HG03135 (cell line): ENCODE results near the gene OTOG.

Experiments
- ATAC-seq: cut with Tn5 transposase; IDR thresholded peaks from one replicate; pipeline ENCODE4 v1.9.1; 2021; ENCODE audit warnings: mild to moderate bottlenecking, moderate library complexity; ENCODE audit not compliant: unreplicated experiment

Gene OTOG

DNA sequence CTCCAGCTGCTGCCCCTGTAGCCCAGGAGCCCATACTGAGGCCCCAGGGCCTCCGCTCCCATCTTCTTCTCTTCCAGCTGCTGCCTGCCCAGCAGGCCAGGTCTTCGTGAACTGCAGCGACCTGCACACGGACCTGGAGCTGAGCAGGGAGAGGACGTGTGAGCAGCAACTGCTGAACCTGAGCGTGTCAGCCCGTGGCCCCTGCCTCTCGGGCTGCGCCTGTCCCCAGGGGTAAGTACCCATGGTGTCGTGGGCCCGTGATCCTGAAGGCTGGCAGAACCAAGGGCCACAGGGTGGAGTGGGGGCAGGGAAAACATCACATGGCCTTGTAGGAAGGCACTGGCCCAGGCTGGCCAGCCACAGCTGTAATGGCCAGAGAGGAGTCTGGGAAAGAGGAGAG, 31.2 kb downstream of the OTOG start:
- no peak for ATAC-seq

DNA sequence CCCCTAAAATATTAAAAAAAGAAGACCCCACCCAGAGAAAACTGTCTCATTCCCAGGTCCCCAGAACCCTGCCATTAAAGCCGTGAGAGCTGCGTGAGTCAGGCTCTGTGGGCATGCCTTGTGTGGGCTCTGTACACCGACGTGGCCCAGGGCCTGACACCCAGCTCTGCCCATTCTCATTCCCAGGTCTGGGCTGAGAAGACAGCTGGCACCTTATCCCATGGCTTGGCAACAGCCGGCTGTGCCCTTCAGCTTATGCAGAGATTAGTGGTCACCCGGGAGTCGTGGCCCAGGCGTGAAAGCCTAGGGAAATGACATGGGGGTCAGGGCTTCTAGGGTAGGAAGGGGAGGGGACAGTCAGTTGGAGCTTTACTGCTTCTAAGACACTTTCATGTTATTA, 31.9 kb downstream of the OTOG start:
- no peak for ATAC-seq

DNA sequence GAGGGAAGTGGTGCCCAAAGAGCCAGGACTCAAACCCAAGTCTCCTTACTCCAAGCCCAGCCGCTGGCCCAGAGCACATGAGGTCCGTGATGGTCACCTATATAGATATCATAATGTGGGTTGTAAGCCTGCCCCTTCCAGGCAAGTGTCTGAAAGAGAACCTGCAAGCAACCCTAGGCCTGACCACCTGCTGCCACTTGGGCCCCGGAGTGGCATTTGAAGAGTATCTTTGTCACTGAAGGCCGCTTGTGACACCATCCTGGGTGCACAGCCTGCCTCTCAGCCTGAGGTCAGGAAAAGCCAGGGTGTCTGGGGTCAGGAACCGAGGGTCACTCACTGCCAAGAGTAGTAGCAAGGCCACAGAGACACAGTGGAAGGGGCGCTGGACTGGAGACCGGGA, 32.4 kb downstream of the OTOG start:
- ATAC-seq, result no peak

DNA sequence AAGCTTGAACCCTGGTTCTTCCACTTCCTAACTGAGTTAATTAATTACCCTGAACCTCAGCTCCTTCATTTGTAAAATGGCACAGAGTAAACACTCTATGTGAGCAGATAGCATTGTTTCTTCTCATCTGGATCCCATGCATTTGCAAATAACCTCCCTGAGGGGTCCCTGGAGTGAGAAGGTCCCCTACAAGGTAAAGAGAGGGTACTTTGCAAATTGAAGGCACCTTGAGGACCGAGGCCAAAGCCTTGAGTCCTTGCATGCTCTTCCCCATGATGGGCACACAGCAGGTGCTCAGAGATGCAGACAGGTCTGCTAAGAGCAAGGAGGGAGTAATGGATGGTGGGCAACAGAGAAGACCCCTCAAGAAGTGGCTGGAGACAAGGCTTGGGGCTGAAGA, 33.2 kb downstream of the OTOG start:
- no peak for ATAC-seq

DNA sequence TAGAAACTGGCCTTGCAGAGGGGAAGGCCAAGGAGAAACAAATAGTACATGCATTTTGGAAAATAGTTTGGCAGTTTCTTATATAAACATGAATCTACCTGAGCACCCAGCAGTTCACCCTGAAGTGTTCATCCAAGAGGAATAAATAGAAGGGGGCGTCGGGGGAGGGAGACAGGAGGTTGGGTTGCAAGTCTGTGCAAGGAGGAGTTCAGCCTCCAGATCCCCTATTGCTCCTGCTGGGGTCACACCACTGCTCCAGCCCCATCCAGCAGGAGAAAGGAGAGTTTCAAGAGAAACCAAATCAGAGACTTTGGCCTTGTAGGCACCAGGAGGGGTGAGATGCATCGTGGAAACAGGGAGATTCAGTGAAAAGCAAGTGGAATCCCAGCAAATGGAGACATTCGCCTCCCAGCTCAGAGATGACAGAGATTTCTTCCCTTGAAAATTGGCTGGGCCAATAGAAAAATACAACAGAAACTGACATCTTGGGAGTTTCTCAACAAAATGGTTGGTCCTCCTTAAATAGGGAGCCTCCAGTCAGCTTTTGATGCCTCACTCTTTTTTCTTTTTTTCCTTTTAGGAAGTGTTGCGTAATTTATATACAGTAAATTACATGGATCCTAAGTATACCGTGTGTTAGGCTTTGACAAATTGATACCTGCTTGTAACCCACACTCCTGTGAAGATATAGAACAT, 34.1 kb downstream of the OTOG start:
- ATAC-seq, result no peak

DNA sequence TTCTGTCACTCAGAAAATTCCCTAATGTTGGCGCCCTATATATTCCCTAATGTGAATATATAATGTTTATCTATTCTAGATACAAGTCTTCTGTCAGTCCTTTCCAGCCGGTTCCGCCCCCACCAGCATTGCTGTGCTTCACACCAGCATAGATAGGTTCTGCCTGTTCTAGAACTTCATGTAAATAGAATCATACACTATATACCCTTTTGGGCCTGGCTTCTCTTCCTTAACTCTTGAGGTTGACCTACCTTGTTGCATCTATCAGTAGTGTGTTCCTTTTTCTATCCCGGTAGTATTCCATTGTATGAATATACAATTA, 34.6 kb downstream of the OTOG start:
- no peak for ATAC-seq

DNA sequence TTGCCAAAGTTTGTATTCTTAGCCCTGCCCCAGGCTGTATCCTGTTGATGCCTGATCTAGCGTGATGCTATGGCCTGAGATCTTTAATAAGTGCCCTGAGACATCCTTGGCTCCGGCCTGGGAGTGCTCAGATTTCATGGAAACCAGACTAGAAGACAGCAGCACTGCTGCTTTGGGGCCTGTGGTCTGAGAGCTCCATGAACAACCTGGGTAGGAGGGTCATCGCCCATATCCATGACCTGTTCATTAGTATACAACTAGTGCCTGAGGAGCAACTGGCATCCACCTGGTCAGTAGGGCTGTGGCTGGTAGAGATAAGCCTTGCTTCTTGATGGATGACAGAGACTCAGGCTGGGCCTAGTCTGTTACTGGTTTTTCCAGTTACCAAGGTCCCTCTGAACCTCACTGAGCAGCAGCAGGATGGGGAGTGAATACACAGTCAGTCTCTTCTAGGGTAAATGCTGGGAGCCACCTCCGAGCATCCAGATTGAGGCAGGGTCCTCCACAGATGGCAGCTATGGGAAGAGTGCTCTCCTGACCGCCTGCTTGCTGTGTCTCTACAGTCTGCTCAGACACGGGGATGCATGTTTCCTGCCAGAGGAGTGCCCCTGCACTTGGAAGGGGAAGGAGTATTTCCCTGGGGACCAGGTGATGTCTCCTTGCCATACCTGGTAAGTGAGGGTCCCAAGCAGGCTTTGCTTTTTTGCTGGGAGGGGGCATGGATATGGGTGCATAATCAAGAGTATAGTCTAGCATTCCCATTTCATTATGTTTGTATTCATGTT, 39.0 kb downstream of the OTOG start:
- ATAC-seq, result no peak

DNA sequence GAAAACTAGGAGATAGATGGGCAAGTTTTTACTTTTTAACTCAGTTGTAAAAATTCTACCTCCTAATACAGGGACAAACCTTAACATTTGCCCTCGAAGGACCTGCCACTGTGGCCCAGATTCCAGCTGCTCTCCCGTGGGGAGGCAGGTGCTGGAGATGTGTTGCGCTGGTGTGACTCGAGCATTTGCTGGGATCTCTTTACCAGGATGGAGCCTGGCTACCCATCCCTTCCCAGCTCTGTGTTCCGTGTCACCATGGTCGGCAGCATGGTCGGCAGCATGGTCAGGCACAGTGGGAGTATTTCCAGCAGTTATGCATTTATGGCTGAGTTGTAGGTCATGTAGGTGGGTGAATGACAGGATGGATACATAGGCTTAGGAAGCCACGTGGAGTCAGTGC, 41.1 kb downstream of the OTOG start:
- no peak for ATAC-seq

DNA sequence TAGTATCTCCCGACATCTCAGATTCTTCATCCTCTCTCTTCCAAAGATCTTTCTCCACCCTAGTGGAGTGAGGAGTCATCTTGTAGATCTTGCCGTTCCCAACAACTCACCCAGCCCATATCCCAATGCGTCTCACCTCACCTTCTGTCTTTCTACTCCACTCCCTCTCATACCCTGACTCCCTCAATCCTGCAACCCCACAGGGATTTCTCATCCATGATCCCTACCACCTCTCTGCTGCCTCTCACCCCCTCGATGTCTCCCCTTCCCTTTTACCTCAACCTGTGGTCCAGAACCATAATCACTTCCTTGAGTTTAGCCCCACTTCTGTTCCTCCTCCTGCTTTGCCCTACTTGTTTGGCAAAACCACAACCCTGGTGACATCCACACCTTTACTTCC, 41.7 kb downstream of the OTOG start:
- no peak for ATAC-seq

DNA sequence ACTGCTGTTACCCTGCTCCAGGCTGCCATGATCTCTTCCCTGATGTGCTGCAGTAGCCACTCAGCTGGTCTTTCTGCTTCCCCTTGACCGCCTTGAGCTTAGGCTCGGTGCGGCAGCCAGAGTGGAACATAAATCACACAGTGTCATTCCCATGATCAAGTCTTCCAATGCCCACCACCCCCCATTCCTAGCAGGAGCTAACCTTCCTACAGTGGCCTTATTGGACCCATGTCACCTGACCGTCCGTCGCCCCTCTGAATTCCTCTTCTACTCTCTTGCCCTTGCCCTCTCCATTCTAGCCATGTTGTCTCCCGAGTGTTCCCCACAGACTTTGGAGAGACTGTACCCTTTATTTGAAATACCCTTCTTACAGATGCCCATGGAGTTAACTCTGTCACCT, 43.4 kb downstream of the OTOG start:
- ATAC-seq, result no peak

DNA sequence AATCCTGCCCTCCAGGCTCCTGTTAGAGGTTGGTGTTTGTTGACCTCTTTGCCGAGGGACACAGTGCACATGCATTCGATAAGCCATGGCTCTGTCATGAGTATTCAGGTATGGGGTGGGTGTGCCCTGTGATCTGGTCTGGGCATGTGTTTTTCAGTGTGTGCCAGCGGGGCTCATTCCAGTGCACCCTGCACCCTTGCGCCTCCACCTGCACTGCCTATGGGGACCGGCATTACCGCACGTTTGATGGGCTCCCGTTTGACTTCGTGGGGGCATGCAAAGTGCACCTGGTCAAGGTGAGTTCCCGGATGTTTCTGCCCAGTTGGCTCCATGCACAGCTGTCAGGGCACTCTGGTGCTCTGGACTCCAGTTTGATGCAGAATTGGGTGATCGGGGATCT, 44.2 kb downstream of the OTOG start:
- ATAC-seq, result no peak

DNA sequence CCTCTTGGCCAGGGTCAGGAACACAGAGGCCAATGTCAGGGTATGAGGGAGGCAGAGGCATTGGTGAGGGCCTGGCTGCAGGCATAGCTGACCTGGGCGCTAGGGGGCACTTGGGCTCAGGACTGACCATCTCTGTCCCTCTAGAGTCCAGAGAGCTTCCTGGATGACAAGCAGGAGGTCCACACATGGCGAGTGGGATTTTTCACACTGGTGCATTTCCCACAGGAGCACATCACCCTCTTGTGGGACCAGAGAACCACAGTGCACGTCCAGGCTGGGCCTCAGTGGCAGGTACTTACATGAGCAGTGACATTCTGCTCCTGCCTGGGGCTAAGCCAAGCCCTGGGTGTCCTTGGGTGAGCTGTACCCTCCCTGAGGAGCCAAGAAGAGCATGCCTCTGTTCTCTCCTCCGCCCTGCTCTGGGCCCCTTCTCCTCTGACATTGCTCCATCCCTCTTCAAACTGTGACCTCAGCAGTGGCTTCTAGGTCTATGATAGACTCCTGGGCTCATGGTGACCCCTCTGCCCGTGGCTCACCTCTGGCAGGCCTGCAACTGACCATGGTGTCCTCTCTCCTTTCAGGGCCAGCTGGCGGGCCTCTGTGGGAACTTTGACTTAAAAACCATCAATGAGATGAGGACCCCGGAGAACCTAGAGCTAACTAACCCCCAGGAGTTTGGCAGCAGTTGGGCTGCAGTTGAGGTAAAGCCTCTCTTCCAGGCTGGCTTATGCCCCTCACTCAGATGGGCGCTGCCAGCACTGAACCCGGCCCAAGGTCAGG, 46.6 kb downstream of the OTOG start:
- no peak for ATAC-seq

DNA sequence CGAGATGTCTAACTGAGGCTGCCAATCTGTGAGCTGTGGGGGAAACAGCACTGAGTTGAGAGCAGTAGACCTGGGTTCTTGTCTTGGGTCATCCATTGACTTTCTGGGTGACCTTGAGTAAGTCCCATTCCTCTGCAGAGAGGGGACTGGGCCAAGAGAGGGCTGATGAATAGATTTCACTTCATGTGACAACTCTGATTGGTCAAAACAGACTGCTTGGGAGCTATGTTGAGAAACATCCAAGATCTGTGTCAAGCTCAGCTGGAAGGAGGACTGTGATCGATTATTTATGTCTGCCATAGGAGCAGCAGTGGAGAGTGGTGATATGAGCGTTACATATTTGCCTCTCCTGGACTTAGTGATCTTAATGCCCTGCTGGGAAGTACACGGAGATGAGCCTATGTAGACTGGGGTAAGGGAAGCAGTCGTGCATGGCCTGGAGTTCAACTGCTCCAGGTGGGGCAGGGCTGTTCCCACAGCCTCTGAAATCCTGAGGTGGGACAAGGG, 47.7 kb downstream of the OTOG start:
- no peak for ATAC-seq

DNA sequence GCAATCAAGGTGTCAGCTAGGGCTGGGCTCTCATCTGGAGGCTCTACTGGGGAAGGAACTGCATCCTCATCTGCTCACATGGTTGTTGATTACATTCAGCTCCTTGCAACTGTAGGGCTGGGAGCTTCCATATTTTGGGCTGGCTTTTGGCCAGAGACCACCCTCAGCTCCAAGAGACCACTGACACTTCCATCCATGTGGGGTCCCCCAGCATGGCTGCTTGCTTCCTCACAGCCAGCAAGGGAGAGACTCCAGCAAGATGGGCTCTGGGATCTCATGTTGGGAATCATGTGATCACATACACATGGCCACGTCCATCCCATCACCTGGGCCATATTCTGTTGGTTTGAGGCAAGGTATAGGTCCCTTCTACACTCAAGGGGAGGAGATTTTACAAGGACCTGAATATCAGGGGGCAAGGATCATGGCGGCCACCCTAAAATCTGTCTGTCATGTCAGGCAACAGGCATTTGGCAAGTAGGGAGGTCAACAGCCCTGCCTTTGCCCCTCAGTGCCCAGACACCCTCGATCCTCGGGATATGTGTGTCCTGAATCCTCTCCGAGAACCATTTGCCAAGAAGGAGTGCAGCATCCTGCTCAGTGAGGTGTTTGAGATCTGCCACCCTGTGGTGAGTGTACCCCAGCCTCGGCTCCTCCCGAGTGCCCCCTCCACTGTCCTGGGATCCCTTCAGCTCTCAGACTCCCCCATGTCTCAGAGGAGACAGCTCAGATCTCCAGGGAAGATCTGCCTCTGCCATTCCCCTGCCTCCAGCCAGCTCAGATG, 48.7 kb downstream of the OTOG start:
- ATAC-seq, result no peak

DNA sequence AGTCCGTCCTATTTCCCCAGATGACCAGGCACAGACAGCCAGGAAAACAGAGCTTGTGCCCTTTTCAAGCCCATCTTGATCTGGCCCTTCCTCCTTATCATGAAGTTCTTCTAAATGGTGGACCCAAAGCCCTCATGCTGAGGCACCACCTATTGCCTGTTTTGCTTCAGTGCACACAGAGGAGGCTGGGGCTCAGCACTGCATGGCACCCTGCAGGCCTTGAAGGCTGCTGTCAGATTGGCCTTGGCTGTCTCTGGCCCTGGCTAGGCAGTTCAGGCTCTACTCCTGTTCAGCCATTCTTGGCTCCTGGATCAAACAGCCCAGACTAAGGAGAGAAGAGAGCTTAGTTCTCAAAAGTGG, 49.2 kb downstream of the OTOG start:
- no peak for ATAC-seq

DNA sequence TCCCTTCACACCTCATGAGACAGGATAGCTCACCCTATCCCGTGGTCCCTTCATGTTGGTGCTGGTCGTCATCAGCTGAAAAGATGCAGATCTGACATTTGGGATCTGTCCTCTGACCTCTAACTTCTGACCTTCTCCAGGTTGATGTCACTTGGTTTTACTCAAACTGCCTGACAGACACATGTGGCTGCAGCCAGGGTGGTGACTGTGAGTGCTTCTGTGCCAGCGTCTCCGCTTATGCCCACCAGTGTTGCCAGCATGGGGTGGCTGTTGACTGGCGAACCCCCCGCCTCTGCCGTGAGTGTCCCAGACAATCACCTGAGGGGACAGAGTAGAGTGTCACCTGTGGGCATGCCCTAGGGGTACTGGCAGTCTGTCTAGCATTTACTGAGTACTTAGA, 49.7 kb downstream of the OTOG start:
- ATAC-seq, result no peak

DNA sequence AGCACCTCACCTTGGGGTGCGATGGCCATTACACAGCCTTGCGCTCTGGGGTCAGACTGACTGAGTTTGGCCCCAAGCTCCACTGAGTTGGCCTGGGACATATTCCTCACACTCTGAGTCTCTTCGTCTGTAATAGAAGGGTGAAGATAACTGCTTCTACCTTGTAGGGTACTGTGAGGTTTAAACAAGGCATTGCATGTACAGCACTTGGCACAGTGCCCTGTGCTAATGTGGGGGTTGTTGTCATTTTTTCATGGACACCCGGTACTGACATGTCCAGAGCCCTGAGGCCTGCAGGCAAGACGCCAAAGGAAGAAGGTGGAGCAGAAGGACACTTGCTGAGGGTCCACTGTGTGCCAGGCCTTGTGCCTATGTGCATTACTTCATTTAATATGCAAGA, 50.7 kb downstream of the OTOG start:
- no peak for ATAC-seq

DNA sequence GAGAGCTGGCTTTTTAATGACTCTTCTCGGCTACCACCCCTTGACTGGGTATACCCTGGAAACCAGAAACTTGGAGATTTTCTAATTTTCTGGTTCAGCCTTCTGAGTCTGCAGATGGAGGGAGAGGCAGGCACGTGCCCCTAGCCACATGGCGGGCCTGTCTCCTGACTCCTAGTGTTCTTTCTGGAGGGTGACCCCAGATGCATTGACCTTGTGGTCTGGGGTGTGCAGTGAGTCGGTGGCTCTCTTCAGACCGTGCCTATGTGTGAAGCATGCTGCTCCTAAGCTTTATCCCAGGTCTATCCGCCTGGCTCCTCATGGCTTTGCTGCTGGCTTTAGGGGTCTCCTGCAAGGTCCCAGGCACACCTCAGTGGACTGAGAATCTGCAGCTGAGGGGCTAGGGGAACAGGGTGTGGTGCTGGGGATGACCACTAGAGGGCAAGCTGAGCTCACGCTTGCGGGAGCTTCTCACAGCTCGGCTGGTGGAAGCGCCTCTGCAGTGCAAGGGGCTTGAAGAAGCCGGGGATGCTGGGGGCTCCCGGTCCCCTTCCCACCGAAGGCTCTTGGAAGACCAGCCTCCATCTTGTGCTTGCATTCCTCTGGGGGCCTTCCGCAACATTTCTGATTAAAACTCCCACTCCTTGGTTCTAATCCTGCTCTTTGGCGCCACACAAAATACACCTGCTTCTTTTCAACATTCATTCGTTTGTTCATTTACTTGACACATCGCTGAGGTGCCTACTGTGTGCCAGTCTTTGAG, 51.8 kb downstream of the OTOG start:
- ATAC-seq, result peak; percentile 87

DNA sequence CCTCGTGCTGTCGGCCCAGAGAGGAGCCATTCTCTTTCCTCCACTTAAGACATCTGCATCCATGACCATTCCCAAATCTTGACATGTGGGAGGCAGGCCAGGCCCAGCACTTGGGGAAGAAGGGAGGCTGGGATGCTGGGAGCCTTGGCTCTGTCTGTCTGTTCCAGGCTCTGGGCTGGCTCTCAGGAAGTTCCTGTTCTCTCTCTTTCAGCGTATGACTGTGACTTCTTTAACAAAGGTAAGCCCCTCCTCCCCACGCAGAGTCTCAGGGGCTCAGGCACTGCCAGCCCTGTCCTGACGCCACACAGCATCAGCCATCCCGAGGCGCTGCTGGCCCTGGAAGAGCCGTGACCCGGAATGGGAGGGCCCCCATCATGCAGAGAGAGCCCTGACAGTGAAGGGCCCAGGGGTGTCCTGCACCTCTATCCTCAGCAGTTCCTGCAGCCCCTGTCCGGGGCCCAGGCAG, 52.4 kb downstream of the OTOG start:
- no peak for ATAC-seq
